GM23338 (cell line): ENCODE data around the gene DGKB. TPM values are rescaled to one million over a fixed set of nuclear protein-coding genes. Genes with fewer than 3 reads are reported as not detected.
A peak's percentile ranks its signal among the peaks of the same experiment; 100 is the strongest.

Experiments used
- ATAC-seq: fragments of 200-7000 bp; cut with Tn5 transposase; 3 replicates; pipeline ENCODE4 v1.9.1; 2020
- DNase-seq: peaks from one replicate; pipeline ENCODE4 v3.0.0-alpha.2; 2015; ENCODE audit warnings: low spot score
- H2AFZ ChIP-seq: fragments of 200-600 bp; sonication (generic); 2 replicates; pipeline ENCODE4 v1.8.0; 2016; ENCODE audit warnings: antibody characterized with exemption, mild to moderate bottlenecking, moderate library complexity
- H3F3A ChIP-seq: fragments of 200-600 bp; sonication (generic); replicated peaks from 2 replicates; pipeline ENCODE4 v1.8.0; 2017; ENCODE audit warnings: antibody characterized with exemption, mixed run types, low read depth
- H3K27ac ChIP-seq: fragments of 200-600 bp; sonication (generic); 2 replicates; pipeline ENCODE4 v1.6.1; 2016; ENCODE audit warnings: low read depth
- H3K27me3 ChIP-seq: fragments of 200-600 bp; sonication (generic); 2 replicates; pipeline ENCODE4 v1.8.0; 2016; ENCODE audit warnings: mild to moderate bottlenecking, mixed run types, moderate library complexity; ENCODE audit not compliant: insufficient read depth
- H3K36me3 ChIP-seq: fragments of 200-600 bp; sonication (generic); 2 replicates; pipeline ENCODE4 v1.8.0; 2016; ENCODE audit warnings: mild to moderate bottlenecking; ENCODE audit not compliant: insufficient read depth
- H3K4me1 ChIP-seq: fragments of 200-600 bp; sonication (generic); 2 replicates; pipeline ENCODE4 v1.8.0; 2016; ENCODE audit warnings: mild to moderate bottlenecking, moderate library complexity; ENCODE audit not compliant: insufficient read depth
- H3K4me2 ChIP-seq: fragments of 200-600 bp; sonication (generic); 2 replicates; pipeline ENCODE4 v1.7.1; 2017; ENCODE audit warnings: mixed run types
- H3K4me3 ChIP-seq: fragments of 200-600 bp; sonication (generic); 2 replicates; pipeline ENCODE4 v1.6.1; 2016; ENCODE audit warnings: mixed run types
- H3K79me2 ChIP-seq: fragments of 200-600 bp; sonication (generic); replicated peaks from 2 replicates; pipeline ENCODE4 v1.8.0; 2017; ENCODE audit warnings: mild to moderate bottlenecking; ENCODE audit not compliant: insufficient read depth
- H3K9me2 ChIP-seq: fragments of 200-600 bp; sonication (generic); 2 replicates; pipeline ENCODE4 v1.8.0; 2017; ENCODE audit not compliant: insufficient read depth
- H4K20me1 ChIP-seq: fragments of 200-600 bp; sonication (generic); replicated peaks from 2 replicates; pipeline ENCODE4 v1.8.0; 2017; ENCODE audit warnings: mild to moderate bottlenecking; ENCODE audit not compliant: insufficient read depth
- H3K27ac Mint-ChIP-seq: 2 replicates; pipeline ENCODE4 v1.8.0; 2020; ENCODE audit warnings: inconsistent platforms, mild to moderate bottlenecking, moderate library complexity, mixed read lengths
- H3K27me3 Mint-ChIP-seq: 3 replicates; pipeline ENCODE4 v1.8.0; 2022; ENCODE audit warnings: low read depth, mild to moderate bottlenecking, moderate library complexity, mixed read lengths, inconsistent platforms; ENCODE audit not compliant: insufficient read depth, poor library complexity
- H3K36me3 Mint-ChIP-seq: 3 replicates; pipeline ENCODE4 v1.8.0; 2021; ENCODE audit warnings: low read depth, mild to moderate bottlenecking, inconsistent platforms, moderate library complexity, mixed read lengths
- H3K4me1 Mint-ChIP-seq: 3 replicates; pipeline ENCODE4 v1.8.0; 2020; ENCODE audit warnings: mild to moderate bottlenecking, inconsistent platforms, mixed read lengths
- H3K4me3 Mint-ChIP-seq: 3 replicates; pipeline ENCODE4 v1.8.0; 2021; ENCODE audit warnings: moderate library complexity, mild to moderate bottlenecking, inconsistent platforms, mixed read lengths
- H3K9me3 Mint-ChIP-seq: 3 replicates; pipeline ENCODE4 v1.8.0; 2020; ENCODE audit warnings: moderate library complexity, mild to moderate bottlenecking, inconsistent platforms, mixed read lengths
- CREB1 ChIP-seq: fragments of 250-450 bp; sonication (Bioruptor Pico); IDR thresholded peaks from 2 replicates; pipeline ENCODE4 v1.5.0; 2020; ENCODE audit warnings: low read depth, mild to moderate bottlenecking, moderate library complexity
- ETS1 ChIP-seq: IDR thresholded peaks from 2 replicates; pipeline ENCODE4 v1.6.1; 2016; ENCODE audit warnings: antibody characterized with exemption
- EZH2 ChIP-seq: fragments of 200-600 bp; sonication (generic); IDR thresholded peaks from one replicate; pipeline ENCODE4 v1.8.0; 2017; ENCODE audit warnings: antibody characterized with exemption, mild to moderate bottlenecking, low read depth; ENCODE audit not compliant: unreplicated experiment
- EZH2phosphoT487 ChIP-seq: fragments of 200-600 bp; sonication (generic); IDR thresholded peaks from one replicate; pipeline ENCODE4 v1.8.1; 2018; ENCODE audit warnings: antibody characterized with exemption; ENCODE audit not compliant: unreplicated experiment
- JUNB ChIP-seq: IDR thresholded peaks from one replicate; pipeline ENCODE4 v1.6.1; 2016; ENCODE audit warnings: antibody characterized with exemption; ENCODE audit not compliant: unreplicated experiment
- NANOG ChIP-seq: IDR thresholded peaks from 2 replicates; pipeline ENCODE4 v1.6.1; 2016; ENCODE audit warnings: antibody characterized with exemption, borderline replicate concordance
- POLR2AphosphoS5 ChIP-seq: IDR thresholded peaks from 2 replicates; pipeline ENCODE4 v1.6.1; 2016; ENCODE audit warnings: antibody characterized with exemption, low read depth
- REST ChIP-seq: IDR thresholded peaks from one replicate; pipeline ENCODE4 v1.6.1; 2018; ENCODE audit warnings: antibody characterized with exemption; ENCODE audit not compliant: unreplicated experiment
- STAT1 ChIP-seq: IDR thresholded peaks from one replicate; pipeline ENCODE4 v1.6.1; 2016; ENCODE audit warnings: antibody characterized with exemption; ENCODE audit not compliant: unreplicated experiment
- ZNF114 ChIP-seq: fragments of 250-450 bp; sonication (Bioruptor Pico); IDR thresholded peaks from 2 replicates; pipeline ENCODE4 v1.5.0; 2020; ENCODE audit warnings: mild to moderate bottlenecking, moderate library complexity
- ZNF331 ChIP-seq: fragments of 250-450 bp; sonication (Bioruptor Pico); IDR thresholded peaks from 2 replicates; pipeline ENCODE4 v1.5.0; 2020; ENCODE audit warnings: low read depth, mild to moderate bottlenecking, moderate library complexity
- polyA plus RNA-seq: library from polyadenylated mRNA; unstranded; fragments of >200 nt; fragmentation: Nextera tagmentation; extraction: Ambion mirVana; gene quantifications from 2 replicates; pipeline ENCODE4 v1.2.1, GENCODE V29; 2016
- total RNA-seq: library from RNA; depleted of rRNA; stranded (reverse); fragments of >200 nt; shearing (Covaris generic); gene quantifications from 2 replicates; pipeline ENCODE4 v1.2.3, GENCODE V29; 2014
- TF ChIP-seq, protein P1 (sequence below), 2 experiments: fragments of 200-600 bp in 1 of 2; sonication (generic) in 1 of 2; conservative IDR thresholded peaks; 2 replicates each; pipeline versions ENCODE4 v1.5.1 to v1.6.1; 2016 to 2017; ENCODE audit warnings: antibody characterized with exemption in 2 of 2, low read depth in 2 of 2, mild to moderate bottlenecking in 2 of 2, moderate library complexity in 1 of 2

The DGKB gene
- total and polyA plus RNA-seq, 2 experiments from 2014 or later: 4.8 to 11.5 TPM

DNA sequence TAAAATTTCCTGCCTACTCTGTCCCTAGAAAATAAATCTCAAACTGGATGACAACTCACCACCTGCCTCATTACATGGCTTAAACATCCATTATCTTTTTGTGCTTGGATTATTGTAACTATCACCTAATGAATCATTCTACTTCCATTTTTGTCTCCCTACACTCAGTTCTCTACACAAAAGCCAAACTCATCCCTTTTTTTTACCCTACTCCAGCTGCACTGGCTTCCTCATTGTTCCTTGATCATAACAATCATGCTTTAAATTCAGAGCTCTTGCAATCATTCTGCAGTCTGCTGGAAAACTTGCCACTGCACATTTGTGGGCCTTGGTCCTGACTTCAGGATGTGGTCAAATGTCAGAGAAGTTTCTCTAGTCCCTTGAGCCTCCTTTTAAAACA, 280.0 kb downstream of the DGKB start (continued):
- TF ChIP-seq EZH2phosphoT487: no peak

DNA sequence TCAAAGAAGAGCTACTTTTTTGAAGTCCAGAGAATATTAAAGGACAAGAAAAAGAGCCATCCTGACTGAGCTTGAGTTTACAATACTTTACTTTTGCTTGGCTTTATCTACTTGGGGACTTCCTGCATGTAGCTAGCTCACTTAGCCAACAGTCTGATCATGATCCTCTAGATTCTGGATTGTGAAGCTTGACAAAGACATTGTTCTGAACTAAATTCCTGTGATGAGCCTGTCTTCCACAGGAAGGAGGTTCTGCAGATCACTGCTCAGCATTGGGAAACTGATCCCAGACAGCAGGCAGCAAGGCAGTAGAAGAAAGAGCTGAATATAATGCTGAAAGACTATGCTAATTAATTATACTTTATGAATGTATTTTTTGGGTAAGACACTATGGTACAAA, 296.4 kb downstream of the DGKB start:
- H2AFZ ChIP-seq: no peak overlapping the region
- H3K79me2 ChIP-seq: no peaks in the 10 kb centered on the region
- no peak overlapping the region for H3K27ac ChIP-seq
- no peaks in the 10 kb centered on the region for H3K36me3 ChIP-seq
- ATAC-seq (no peak), DNase-seq (no peak)
- H4K20me1 ChIP-seq: no peaks in the 10 kb centered on the region
- peaks cover 11% of the 10 kb centered on the region; the same call in 1 of the 2 replicates for H3K9me2 ChIP-seq
- TF ChIP-seq JUNB (no peak), ZNF114 (no peak), EZH2 (no peak), POLR2AphosphoS5 (no peak), NANOG (no peak)
- TF ChIP-seq, protein P1, sequence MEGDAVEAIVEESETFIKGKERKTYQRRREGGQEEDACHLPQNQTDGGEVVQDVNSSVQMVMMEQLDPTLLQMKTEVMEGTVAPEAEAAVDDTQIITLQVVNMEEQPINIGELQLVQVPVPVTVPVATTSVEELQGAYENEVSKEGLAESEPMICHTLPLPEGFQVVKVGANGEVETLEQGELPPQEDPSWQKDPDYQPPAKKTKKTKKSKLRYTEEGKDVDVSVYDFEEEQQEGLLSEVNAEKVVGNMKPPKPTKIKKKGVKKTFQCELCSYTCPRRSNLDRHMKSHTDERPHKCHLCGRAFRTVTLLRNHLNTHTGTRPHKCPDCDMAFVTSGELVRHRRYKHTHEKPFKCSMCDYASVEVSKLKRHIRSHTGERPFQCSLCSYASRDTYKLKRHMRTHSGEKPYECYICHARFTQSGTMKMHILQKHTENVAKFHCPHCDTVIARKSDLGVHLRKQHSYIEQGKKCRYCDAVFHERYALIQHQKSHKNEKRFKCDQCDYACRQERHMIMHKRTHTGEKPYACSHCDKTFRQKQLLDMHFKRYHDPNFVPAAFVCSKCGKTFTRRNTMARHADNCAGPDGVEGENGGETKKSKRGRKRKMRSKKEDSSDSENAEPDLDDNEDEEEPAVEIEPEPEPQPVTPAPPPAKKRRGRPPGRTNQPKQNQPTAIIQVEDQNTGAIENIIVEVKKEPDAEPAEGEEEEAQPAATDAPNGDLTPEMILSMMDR (conservative IDR thresholded peaks at IDR 0.05; ENCODE audit: low read depth in 2 of 2): no peak
- no peaks in the 10 kb centered on the region for H3K27me3 ChIP-seq
- Mint-ChIP-seq H3K4me1 (peaks cover 2% of the 10 kb centered on the region; the same call in 2 of the 3 replicates), H3K4me3 (no peak overlapping the region), H3K36me3 (no peaks in the 10 kb centered on the region), H3K9me3 (no peaks in the 10 kb centered on the region), H3K27ac (peak overlapping the region; percentile 45; the same call in 1 of the 2 replicates), H3K27me3 (no peaks in the 10 kb centered on the region)
- H3F3A ChIP-seq: no peaks in the 10 kb centered on the region
- no peak overlapping the region for H3K4me2 ChIP-seq
- no peaks in the 10 kb centered on the region for H3K4me1 ChIP-seq
- H3K4me3 ChIP-seq: no peak overlapping the region

DNA sequence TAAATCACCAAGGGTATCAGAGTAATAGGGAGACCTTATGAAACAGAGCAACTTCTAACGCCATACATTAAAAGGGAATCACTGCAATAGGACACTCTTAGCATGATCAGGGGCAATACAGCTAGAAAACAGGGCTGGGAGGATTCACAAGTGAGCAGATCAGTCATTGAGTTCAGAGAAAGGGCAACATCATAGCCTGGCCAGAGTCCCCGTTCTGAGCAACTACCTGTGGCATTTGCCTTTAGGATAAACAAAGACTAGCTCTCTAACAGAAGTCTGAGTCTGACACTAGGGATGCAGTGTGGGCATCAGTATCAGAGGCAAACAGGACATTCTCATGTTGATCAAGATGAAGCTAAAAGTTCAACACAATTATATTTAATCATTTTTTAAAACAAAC, 297.9 kb downstream of the DGKB start:
- no peaks in the 10 kb centered on the region for H3K27me3 Mint-ChIP-seq
- no peak overlapping the region for H2AFZ ChIP-seq
- H3K27me3 ChIP-seq: no peaks in the 10 kb centered on the region
- no peaks in the 10 kb centered on the region for H3K9me3 Mint-ChIP-seq
- DNase-seq (no peak), ATAC-seq (no peak)
- H3K4me3 ChIP-seq: no peak overlapping the region
- no peaks in the 10 kb centered on the region for H3K36me3 Mint-ChIP-seq
- H3K79me2 ChIP-seq: no peaks in the 10 kb centered on the region
- H3K4me1 Mint-ChIP-seq: peaks cover 2% of the 10 kb centered on the region; the same call in 2 of the 3 replicates
- no peaks in the 10 kb centered on the region for H3F3A ChIP-seq
- H3K4me1 ChIP-seq: no peaks in the 10 kb centered on the region
- H3K27ac Mint-ChIP-seq: no peak overlapping the region; the same call in 1 of the 2 replicates
- no peak overlapping the region for H3K4me3 Mint-ChIP-seq
- no peaks in the 10 kb centered on the region for H3K36me3 ChIP-seq
- no peaks in the 10 kb centered on the region for H4K20me1 ChIP-seq
- H3K9me2 ChIP-seq: peaks cover 12% of the 10 kb centered on the region; the same call in 1 of the 2 replicates
- no peak overlapping the region for H3K27ac ChIP-seq
- H3K4me2 ChIP-seq: no peak overlapping the region
- TF ChIP-seq EZH2phosphoT487 (no peak), EZH2 (no peak), ZNF331 (no peak), CREB1 (CRISPR knock-in tag) (no peak), STAT1 (no peak), REST (no peak), ETS1 (no peak), ZNF114 (no peak), POLR2AphosphoS5 (no peak), JUNB (no peak), NANOG (no peak)
- TF ChIP-seq, protein P1 (conservative IDR thresholded peaks at IDR 0.05; ENCODE audit: low read depth in 2 of 2): no peak
